Measurements from ENCODE around the gene DLG2.

DNA sequence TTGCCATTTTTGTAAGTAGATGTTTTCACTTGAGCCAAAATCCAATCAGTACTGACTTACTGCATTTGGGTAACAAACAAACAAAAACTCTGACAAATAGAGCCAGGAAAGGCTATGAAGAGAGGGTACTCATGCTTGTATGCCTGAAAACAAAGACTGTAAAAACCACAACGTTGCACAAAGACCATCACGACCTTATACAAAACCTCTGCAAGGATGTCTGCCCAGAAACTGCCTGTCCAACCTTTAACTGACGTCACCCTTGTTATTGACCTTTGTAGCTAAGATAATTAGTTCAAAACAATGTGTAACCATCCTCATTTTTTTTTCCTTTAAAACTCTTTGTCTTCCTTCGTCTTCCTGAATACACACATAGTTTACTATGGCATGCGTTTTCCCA is 38.6 kb upstream of the DLG2 start:
- TF ChIP-seq, protein P1, sequence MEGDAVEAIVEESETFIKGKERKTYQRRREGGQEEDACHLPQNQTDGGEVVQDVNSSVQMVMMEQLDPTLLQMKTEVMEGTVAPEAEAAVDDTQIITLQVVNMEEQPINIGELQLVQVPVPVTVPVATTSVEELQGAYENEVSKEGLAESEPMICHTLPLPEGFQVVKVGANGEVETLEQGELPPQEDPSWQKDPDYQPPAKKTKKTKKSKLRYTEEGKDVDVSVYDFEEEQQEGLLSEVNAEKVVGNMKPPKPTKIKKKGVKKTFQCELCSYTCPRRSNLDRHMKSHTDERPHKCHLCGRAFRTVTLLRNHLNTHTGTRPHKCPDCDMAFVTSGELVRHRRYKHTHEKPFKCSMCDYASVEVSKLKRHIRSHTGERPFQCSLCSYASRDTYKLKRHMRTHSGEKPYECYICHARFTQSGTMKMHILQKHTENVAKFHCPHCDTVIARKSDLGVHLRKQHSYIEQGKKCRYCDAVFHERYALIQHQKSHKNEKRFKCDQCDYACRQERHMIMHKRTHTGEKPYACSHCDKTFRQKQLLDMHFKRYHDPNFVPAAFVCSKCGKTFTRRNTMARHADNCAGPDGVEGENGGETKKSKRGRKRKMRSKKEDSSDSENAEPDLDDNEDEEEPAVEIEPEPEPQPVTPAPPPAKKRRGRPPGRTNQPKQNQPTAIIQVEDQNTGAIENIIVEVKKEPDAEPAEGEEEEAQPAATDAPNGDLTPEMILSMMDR (IDR thresholded peaks at IDR 0.05): no peak
- no peak for TF ChIP-seq POLR2AphosphoS5 (IDR thresholded peaks at IDR 0.05)
- TF ChIP-seq POLR2A (IDR thresholded peaks at IDR 0.05; ENCODE audit: low read depth): no peak
